Neuronal stem cell (in vitro differentiated cells): ENCODE results near the gene MACROD2.

Source experiments
- DNase-seq: peaks from one replicate; pipeline ENCODE4 v3.0.0-alpha.2; 2013; ENCODE audit warnings: low spot score
- H2AFZ ChIP-seq: one replicate; pipeline ENCODE4 v1.6.1; 2013; ENCODE audit warnings: mild to moderate bottlenecking, low read length, inconsistent platforms
- H2AK5ac ChIP-seq: 2 replicates; pipeline ENCODE4 v1.6.1; 2013; ENCODE audit warnings: low read depth, mild to moderate bottlenecking, inconsistent platforms, low read length, moderate library complexity, mixed read lengths
- H2BK120ac ChIP-seq: 2 replicates; pipeline ENCODE4 v1.6.1; 2013; ENCODE audit warnings: low read depth, mild to moderate bottlenecking, inconsistent platforms, low read length, moderate library complexity, mixed read lengths
- H2BK12ac ChIP-seq: one replicate; pipeline ENCODE4 v1.6.1; 2013; ENCODE audit warnings: low read length, inconsistent platforms
- H2BK15ac ChIP-seq: 2 replicates; pipeline ENCODE4 v1.6.1; 2013; ENCODE audit warnings: mild to moderate bottlenecking, low read length, inconsistent platforms, mixed read lengths
- H2BK5ac ChIP-seq: one replicate; pipeline ENCODE4 v1.6.1; 2013; ENCODE audit warnings: inconsistent platforms, mild to moderate bottlenecking, low read length, moderate library complexity
- H3K14ac ChIP-seq: one replicate; pipeline ENCODE4 v1.6.1; 2013; ENCODE audit warnings: low read length, inconsistent platforms
- H3K18ac ChIP-seq: 2 replicates; pipeline ENCODE4 v1.6.1; 2013; ENCODE audit warnings: low read length, inconsistent platforms
- H3K23ac ChIP-seq: 2 replicates; pipeline ENCODE4 v1.6.1; 2013; ENCODE audit warnings: low read depth, mild to moderate bottlenecking, mixed read lengths, low read length, inconsistent platforms; ENCODE audit not compliant: poor library complexity
- H3K27ac ChIP-seq: replicated peaks from 3 replicates; pipeline ENCODE4 v1.5.1; 2013; ENCODE audit warnings: low read length, inconsistent platforms
- H3K27me3 ChIP-seq, 3 experiments: 2 replicates each; pipeline ENCODE4 v1.6.1; 2013; ENCODE audit warnings: low read length in 3 of 3, mild to moderate bottlenecking in 2 of 3, inconsistent platforms in 1 of 3, low read depth in 1 of 3, mixed read lengths in 1 of 3, moderate library complexity in 1 of 3; ENCODE audit not compliant: control insufficient read depth in 3 of 3, insufficient read depth in 3 of 3
- H3K36me3 ChIP-seq, 2 donors: replicated peaks in 1 of 2; 2 replicates each; pipeline ENCODE4 v1.6.1; 2013; ENCODE audit warnings: low read length in 2 of 2; ENCODE audit not compliant: control insufficient read depth in 2 of 2, insufficient read depth in 2 of 2
- H3K4ac ChIP-seq: 2 replicates; pipeline ENCODE4 v1.6.1; 2013; ENCODE audit warnings: inconsistent platforms, mild to moderate bottlenecking, low read length, moderate library complexity
- H3K4me1 ChIP-seq, 2 donors: 1 replicate in 1 of 2; 2 replicates in 1 of 2; pipeline ENCODE4 v1.6.1; 2013; ENCODE audit warnings: low read length in 2 of 2, low read depth in 1 of 2; ENCODE audit not compliant: control insufficient read depth in 2 of 2, insufficient read depth in 1 of 2
- H3K4me2 ChIP-seq: one replicate; pipeline ENCODE4 v1.6.1; 2013; ENCODE audit warnings: mild to moderate bottlenecking, low read length, inconsistent platforms; ENCODE audit not compliant: insufficient read depth, poor library complexity, severe bottlenecking
- H3K4me3 ChIP-seq, 2 donors: 2 replicates each; pipeline ENCODE4 v1.5.1; 2013; ENCODE audit warnings: low read length in 2 of 2, mild to moderate bottlenecking in 2 of 2, inconsistent platforms in 1 of 2, moderate library complexity in 1 of 2
- H3K79me1 ChIP-seq: one replicate; pipeline ENCODE4 v1.6.1; 2013; ENCODE audit warnings: low read depth, mild to moderate bottlenecking, inconsistent platforms, low read length, moderate library complexity
- H3K9ac ChIP-seq: one replicate; pipeline ENCODE4 v1.6.1; 2013; ENCODE audit warnings: mild to moderate bottlenecking, low read depth, low read length, inconsistent platforms; ENCODE audit not compliant: poor library complexity
- H3K9me3 ChIP-seq, 2 donors: replicated peaks in 1 of 2; 2 replicates each; pipeline versions ENCODE3 to v1.6.1; 2013; ENCODE audit warnings: low read length in 2 of 2, mild to moderate bottlenecking in 2 of 2, inconsistent platforms in 1 of 2, low read depth in 1 of 2, mixed read lengths in 1 of 2, moderate library complexity in 1 of 2; ENCODE audit not compliant: control insufficient read depth in 2 of 2, insufficient read depth in 1 of 2
- H4K8ac ChIP-seq: one replicate; pipeline ENCODE4 v1.6.1; 2013; ENCODE audit warnings: low read depth, mild to moderate bottlenecking, inconsistent platforms, low read length, moderate library complexity
- H4K91ac ChIP-seq: one replicate; pipeline ENCODE4 v1.6.1; 2013; ENCODE audit warnings: low read length, low read depth, mild to moderate bottlenecking, inconsistent platforms; ENCODE audit not compliant: poor library complexity
- WGBS, 2 donors: extraction: QIAGEN DNeasy Blood & Tissue Kit; methylation state at CpG; one replicate each; pipeline ENCODE4 v1.1.7; 2013; ENCODE audit warnings: missing lambda C conversion rate in 2 of 2, mixed read lengths in 1 of 2; ENCODE audit not compliant: insufficient read length in 2 of 2, insufficient replicate concordance in 1 of 2; ENCODE audit errors: extremely low coverage in 2 of 2; 5-methylcytosine and 5-hydroxymethylcytosine counted together

Gene MACROD2

DNA sequence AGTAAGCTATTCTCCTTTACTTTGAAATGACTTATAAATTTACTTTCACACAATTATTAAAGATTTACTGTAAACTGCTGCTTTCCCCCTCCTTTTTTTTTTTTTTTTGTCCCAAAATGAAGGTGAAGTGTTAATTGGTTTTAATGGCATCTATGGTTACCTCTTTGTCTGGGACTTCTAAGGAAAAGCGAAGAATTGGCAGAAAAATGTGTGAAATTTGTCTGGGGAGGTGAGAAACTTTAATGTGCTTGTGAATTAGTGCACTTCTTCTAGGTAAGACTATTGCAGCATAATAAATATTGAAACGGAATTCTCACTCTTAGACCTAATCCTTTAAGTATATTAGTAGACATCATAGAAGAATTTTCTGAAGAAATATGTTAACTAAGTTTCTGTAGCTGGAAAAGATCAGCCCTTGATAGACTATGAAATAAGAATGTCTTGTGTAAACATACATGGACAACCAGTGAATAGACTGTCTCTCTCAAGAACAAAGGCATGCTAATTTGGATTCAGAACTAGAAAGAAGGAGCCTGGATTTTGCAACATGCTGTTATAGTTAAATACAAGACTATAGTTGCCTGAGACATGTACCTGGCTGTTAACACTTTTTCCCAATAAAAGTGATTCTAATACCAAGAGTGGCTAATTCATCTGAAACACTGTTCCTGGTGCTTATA, 318.2 kb downstream of the MACROD2 start:
- Histone ChIP-seq H3K4me3 (no peak overlapping the region), H2BK15ac (no peak overlapping the region), H3K18ac (no peak overlapping the region), H3K14ac (no peak overlapping the region), H4K8ac (no peak overlapping the region), H3K9me3 (no peaks in the 10 kb centered on the region), H2BK5ac (no peak overlapping the region), H4K91ac (no peak overlapping the region), H2AK5ac (no peak overlapping the region), H3K23ac (no peak overlapping the region), H3K27ac (no peak overlapping the region), H3K9ac (no peak overlapping the region), H3K4ac (no peak overlapping the region), H3K36me3 (no peaks in the 10 kb centered on the region), H2BK12ac (no peak overlapping the region), H3K79me1 (no peaks in the 10 kb centered on the region), H2AFZ (no peak overlapping the region), H3K4me2 (no peak overlapping the region), H2BK120ac (no peak overlapping the region), H3K27me3 (peaks cover 0 to 47% (median 0%) of the 10 kb centered on the region in 3 experiments), H3K4me1 (no peaks in the 10 kb centered on the region)
- no peak for DNase-seq
- WGBS, 2 donors, result no CpG with 5 or more reads among the region's 2 CpGs

- no peak overlapping the region for H3K23ac ChIP-seq
- H3K4me2 ChIP-seq, result no peak overlapping the region
- WGBS, 2 donors, result no CpG with 5 or more reads among the region's 1 CpG
- peaks cover 0 to 29% (median 0%) of the 10 kb centered on the region in 3 experiments for H3K27me3 ChIP-seq
- H2AK5ac ChIP-seq, result no peak overlapping the region
- H4K91ac ChIP-seq, result no peak overlapping the region
- H3K4ac ChIP-seq, result no peak overlapping the region
- H3K18ac ChIP-seq, result no peak overlapping the region
- H2AFZ ChIP-seq, result no peak overlapping the region
- no peak overlapping the region for H3K27ac ChIP-seq
- H4K8ac ChIP-seq, result no peak overlapping the region
- no peaks in the 10 kb centered on the region for H3K79me1 ChIP-seq
- H2BK5ac ChIP-seq, result no peak overlapping the region
- no peak overlapping the region for H2BK12ac ChIP-seq
- H3K4me1 ChIP-seq, result no peaks in the 10 kb centered on the region
- H3K9ac ChIP-seq, result no peak overlapping the region
- no peak for DNase-seq
- peaks cover 0 to 19% of the 10 kb centered on the region in 2 donors for H3K36me3 ChIP-seq
- no peak overlapping the region for H3K14ac ChIP-seq
- H2BK120ac ChIP-seq, result no peak overlapping the region
- H3K4me3 ChIP-seq, result no peak overlapping the region
- H3K9me3 ChIP-seq, result no peaks in the 10 kb centered on the region
- no peak overlapping the region for H2BK15ac ChIP-seq
Observed at GRCh38 chr20:14319704-14320103, 324.4 kb downstream of the MACROD2 start.

- Histone ChIP-seq H3K9ac (no peak overlapping the region), H2BK5ac (no peak overlapping the region), H2AK5ac (no peak overlapping the region), H3K9me3 (peaks cover 0 to 39% of the 10 kb centered on the region in 2 donors), H3K23ac (no peak overlapping the region), H2BK120ac (no peak overlapping the region), H2BK15ac (no peak overlapping the region), H3K27ac (no peak overlapping the region), H4K8ac (no peak overlapping the region), H3K18ac (no peak overlapping the region), H3K79me1 (no peaks in the 10 kb centered on the region), H3K36me3 (peaks cover 6 to 57% of the 10 kb centered on the region in 2 donors), H3K4me3 (no peak overlapping the region), H4K91ac (no peak overlapping the region), H3K4me2 (no peak overlapping the region), H2BK12ac (no peak overlapping the region), H3K27me3 (no peaks in the 10 kb centered on the region), H2AFZ (no peak overlapping the region), H3K4ac (no peak overlapping the region), H3K14ac (no peak overlapping the region), H3K4me1 (peaks cover 0 to 12% of the 10 kb centered on the region in 2 donors)
- no CpG with 5 or more reads among the region's 6 CpGs for WGBS, 2 donors
- DNase-seq, result no peak
Observed at GRCh38 chr20:14331646-14332045, 336.3 kb downstream of the MACROD2 start.

DNA sequence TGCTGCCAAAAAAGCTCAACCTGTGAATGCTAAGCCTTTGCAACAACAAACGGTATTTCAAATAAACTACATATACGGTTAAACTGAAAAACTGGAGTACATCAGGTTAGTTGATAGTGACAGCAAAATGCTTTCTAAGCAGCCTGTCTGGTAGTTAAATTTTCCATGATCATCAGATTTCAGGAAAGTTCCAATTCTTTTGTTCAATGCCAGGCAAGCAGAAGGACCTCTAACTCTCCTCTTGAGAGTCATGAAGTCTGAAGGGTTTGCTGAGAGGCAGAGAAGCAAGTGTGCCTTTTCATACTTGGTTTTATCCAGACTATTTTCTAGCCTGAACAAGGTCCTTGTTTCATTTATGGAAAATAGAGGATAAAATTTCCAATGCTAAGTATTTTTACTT, 337.6 kb downstream of the MACROD2 start:
- Histone ChIP-seq H4K91ac (no peak overlapping the region), H2BK15ac (no peak overlapping the region), H3K9ac (no peak overlapping the region), H3K9me3 (peaks cover 0 to 33% of the 10 kb centered on the region in 2 donors), H3K4ac (no peak overlapping the region), H3K23ac (no peak overlapping the region), H4K8ac (no peak overlapping the region), H3K14ac (no peak overlapping the region), H2AFZ (no peak overlapping the region), H2AK5ac (no peak overlapping the region), H2BK5ac (no peak overlapping the region), H3K27me3 (no peaks in the 10 kb centered on the region), H3K4me3 (peak overlapping the region in 1 of 2 donors; percentile 60), H2BK120ac (no peak overlapping the region), H3K36me3 (peaks cover 2 to 45% of the 10 kb centered on the region in 2 donors), H3K18ac (no peak overlapping the region), H2BK12ac (no peak overlapping the region), H3K4me1 (peaks cover 0 to 12% of the 10 kb centered on the region in 2 donors), H3K79me1 (no peaks in the 10 kb centered on the region), H3K4me2 (no peak overlapping the region), H3K27ac (peak overlapping the region; percentile 40)
- no peak for DNase-seq
- WGBS, 2 donors, result no CpG with 5 or more reads among the region's 2 CpGs
